Renal cortical epithelial cell (primary cell): ENCODE measurements around the gene SYT15. TPM values are rescaled to one million over a fixed set of nuclear protein-coding genes. Genes with fewer than 3 reads are reported as not detected.
"Not testable (repeated sequence)": the region's sequence is repeated elsewhere in the genome, so short reads cannot be mapped to it uniquely, and the experiment has no call there.

Experiments
- DNase-seq: peaks from one replicate; pipeline ENCODE4 v3.0.0-alpha.2; 2011; ENCODE audit warnings: low read depth
- total RNA-seq: library from RNA; depleted of rRNA; stranded (reverse); fragments of >200 nt; gene quantifications from 2 replicates; pipeline ENCODE4 v1.2.3, GENCODE V29; 2014

The SYT15 gene
- 1.0 TPM in 1 of 2 replicates, not detected in the other for total RNA-seq

- not testable (repeated sequence) for DNase-seq
These were observed at the start of gene SYT15 for GRCh38 chr10:46578474-46579178. Gene SYT15 (plus strand): TSS chr10:46579128. CDS start chr10:46579169, 41 bp downstream.

GRCh38 chr10:46529742-46530141 is 49.2 kb upstream of the SYT15 start:
- DNase-seq: not testable (repeated sequence)

- peak; percentile 37 for DNase-seq
These were observed 48.4 kb upstream of the SYT15 start for GRCh38 chr10:46530249-46531186.

GRCh38 chr10:46532256-46532655 is 46.7 kb upstream of the SYT15 start:
- DNase-seq: not testable (repeated sequence)

- DNase-seq: no peak
These were observed 44.0 kb upstream of the SYT15 start for GRCh38 chr10:46534828-46535524.

GRCh38 chr10:46536171-46536570 is 42.8 kb upstream of the SYT15 start:
- no peak for DNase-seq

- no peak for DNase-seq
These were observed 42.1 kb upstream of the SYT15 start for GRCh38 chr10:46536781-46537180.

- DNase-seq: no peak
These were observed 41.6 kb upstream of the SYT15 start for GRCh38 chr10:46537309-46537708.

- no peak for DNase-seq
These were observed 40.8 kb upstream of the SYT15 start for GRCh38 chr10:46538155-46538554.

- peak; percentile 57 for DNase-seq
These were observed 40.1 kb upstream of the SYT15 start for GRCh38 chr10:46538717-46539426.

GRCh38 chr10:46539596-46540411 is 39.1 kb upstream of the SYT15 start:
- peak; percentile 98 for DNase-seq

GRCh38 chr10:46540412-46541016 is 38.4 kb upstream of the SYT15 start:
- DNase-seq: no peak

GRCh38 chr10:46541017-46541661 is 37.8 kb upstream of the SYT15 start:
- DNase-seq: no peak

- DNase-seq: no peak
These were observed 37.0 kb upstream of the SYT15 start for GRCh38 chr10:46541735-46542566.

- no peak for DNase-seq
These were observed 36.1 kb upstream of the SYT15 start for GRCh38 chr10:46542567-46543465.

- no peak for DNase-seq
These were observed 35.2 kb upstream of the SYT15 start for GRCh38 chr10:46543466-46544377.
